ENCODE measurements around the gene VCL. TPM values are rescaled to one million over a fixed set of nuclear protein-coding genes. Genes with fewer than 3 reads are reported as not detected.

VCL gene
- total and polyA plus RNA-seq, 2 of the 8 experiments (the other 6 are each of a cell fraction or from before 2014, with no cell fraction given): 119 to 377 TPM

DNA sequence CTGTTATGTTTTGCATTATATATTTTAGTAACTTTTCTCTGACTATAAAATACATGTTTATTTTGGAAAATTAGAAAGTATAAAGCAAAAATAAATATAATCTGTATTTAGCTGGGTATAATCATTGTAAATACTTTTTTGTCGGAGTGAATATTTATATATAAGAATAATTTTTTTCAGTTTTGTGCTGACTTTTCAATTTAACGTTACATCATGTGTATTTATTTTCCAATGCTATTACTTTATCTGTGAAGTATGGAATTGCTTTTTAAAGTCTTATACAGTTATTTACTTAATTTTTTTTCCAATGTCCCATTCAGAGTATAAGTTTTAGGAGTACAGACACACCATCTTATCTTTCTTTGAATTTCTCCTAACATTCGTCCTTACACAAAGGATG, 137.5 kb downstream of the VCL start:
- Histone ChIP-seq H2BK5ac (ENCODE audit: low read depth, low read length) (no peak overlapping the region), H4K20me1 (replicated peaks in 1 of 2; ENCODE audit: control insufficient read depth in 1 of 2, insufficient read depth in 2 of 2, low read length in 2 of 2) (peaks cover under 1 to 2% of the 10 kb centered on the region in 2 experiments), H3K23ac (ENCODE audit: insufficient read length) (no peak overlapping the region), H2BK15ac (ENCODE audit: low read length) (no peak overlapping the region), H3K18ac (ENCODE audit: extremely low read depth, low read length) (no peak overlapping the region), H2BK120ac (replicated peaks; ENCODE audit: low read depth, low read length) (no peak overlapping the region), H2AK5ac (ENCODE audit: low read depth, low read length) (no peak overlapping the region), H2AFZ (ENCODE audit: low read length) (no peak overlapping the region), H3K4me1 (replicated peaks in 1 of 4; ENCODE audit: control insufficient read depth in 3 of 4, insufficient read depth in 4 of 4, low read length in 3 of 4) (no peaks in the 10 kb centered on the region), H3K4ac (replicated peaks; ENCODE audit: insufficient read length, low read depth, low read length) (no peak overlapping the region), H2BK12ac (ENCODE audit: low read depth, low read length) (no peak overlapping the region), H3K27me3 (replicated peaks in 1 of 4; ENCODE audit: control insufficient read depth in 3 of 4, extremely low read depth in 1 of 4, insufficient read depth in 3 of 4, low read length in 3 of 4) (no peaks in the 10 kb centered on the region), H3K36me3 (ENCODE audit: control insufficient read depth in 2 of 4, insufficient read depth in 4 of 4, low read length in 3 of 4) (peaks cover 0 to 41% (median 23%) of the 10 kb centered on the region in 4 experiments; a peak in 7 of 8 replicates), H3K79me1 (ENCODE audit: low read depth, low read length) (no peaks in the 10 kb centered on the region; the same call in 1 of the 2 replicates), H3K27ac (ENCODE audit: low read depth, low read length) (no peak overlapping the region), H4K91ac (replicated peaks; ENCODE audit: insufficient read length, low read length) (no peak overlapping the region), H4K8ac (ENCODE audit: extremely low read depth, insufficient read depth, low read length) (no peak overlapping the region), H3K4me2 (ENCODE audit: insufficient read depth in 1 of 2, low read depth in 2 of 2, low read length in 2 of 2) (no peak overlapping the region), H3K14ac (ENCODE audit: insufficient read length) (no peak overlapping the region), H3K9ac (replicated peaks in 1 of 4; ENCODE audit: extremely low read depth in 1 of 4, low read depth in 3 of 4, low read length in 3 of 4) (no peak overlapping the region), H2BK20ac (ENCODE audit: low read length) (no peak overlapping the region), H3K79me2 (ENCODE audit: control insufficient read depth in 1 of 2, insufficient read depth in 2 of 2, low read length in 2 of 2) (no peaks in the 10 kb centered on the region), H3K56ac (replicated peaks; ENCODE audit: insufficient read length, low read depth, low read length) (no peak overlapping the region), H3K4me3 (ENCODE audit: extremely low read depth in 1 of 4, insufficient read depth in 2 of 4, low read depth in 3 of 4, low read length in 4 of 4) (no peak overlapping the region), H3K23me2 (ENCODE audit: low read depth, low read length) (no peaks in the 10 kb centered on the region), H3K9me3 (ENCODE audit: insufficient read depth in 2 of 2, low read depth in 1 of 2, low read length in 1 of 2) (no peaks in the 10 kb centered on the region), H4K5ac (ENCODE audit: insufficient read length, low read depth, low read length) (no peak overlapping the region)
- FAIRE-seq: no peak
- WGBS, 2 experiments (ENCODE audit: extremely low coverage in 1 of 2, insufficient coverage in 1 of 2, insufficient read length in 1 of 2, insufficient replicate concordance in 2 of 2, low coverage in 1 of 2, low lambda C conversion rate in 2 of 2, missing lambda C conversion rate in 1 of 2): 92% methylated on average over 3 of the region's 3 CpGs; no CpG with 5 or more reads in 1 of the 2 experiments
- TF ChIP-seq SP2 (IDR thresholded peaks at IDR 0.05; ENCODE audit: low read length) (no peak), KDM5A (IDR thresholded peaks at IDR 0.05; ENCODE audit: low read length) (no peak), NRF1 (IDR thresholded peaks at IDR 0.05; ENCODE audit: low read depth, low read length) (no peak), CTBP2 (IDR thresholded peaks at IDR 0.05; ENCODE audit: borderline replicate concordance, insufficient read depth, insufficient read length, low read length) (no peak), EZH2 (IDR thresholded peaks at IDR 0.05; ENCODE audit: low read depth, low read length, severe bottlenecking) (no peak)
- no peak for DNase-seq (ENCODE audit: low read depth in 1 of 2, low spot score in 2 of 2)
- POLR2A ChIA-PET (ENCODE audit: partially characterized antibody): interaction anchor here (1.7 kb wide), 1 partner anchor 15 kb away, joined by 4 read pairs; no protein-coding TSS in a partner anchor
- CTCF ChIA-PET (ENCODE audit: partially characterized antibody): interaction anchor here (0.9 to 1.8 kb wide), 2 partner anchors 18 to 29 kb away, joined by 3 read pairs; no protein-coding TSS in a partner anchor

Data from H1 (cell line).